Measurements from ENCODE around the gene KLK8.

The KLK8 gene

GRCh38 chr19:51001515-51001914 lies at the start of gene KLK8:
Gene KLK8 (minus strand): TSS chr19:51001604. CDS start chr19:51001167, 437 bp downstream.
- Mint-ChIP-seq H3K4me1 (no peaks in the 10 kb centered on the region), H3K4me3 (no peak within 1 kb of the TSS), H3K27me3 (peaks cover 85% of the 10 kb centered on the region), H3K36me3 (ENCODE audit: insufficient read depth) (peaks cover 2% of the 10 kb centered on the region), H3K9me3 (no peaks in the 10 kb centered on the region), H3K27ac (ENCODE audit: low read depth) (no peak within 1 kb of the TSS)
- ATAC-seq (replicated peaks; ENCODE audit: extremely low read depth, poor library complexity, severe bottlenecking) = no peak
- no peak for DNase-seq (ENCODE audit: low spot score in 2 of 2)

- ATAC-seq (replicated peaks; ENCODE audit: extremely low read depth, poor library complexity, severe bottlenecking) (no peak), DNase-seq (ENCODE audit: low spot score in 2 of 2) (no peak)
- Mint-ChIP-seq H3K4me1 (no peaks in the 10 kb centered on the region), H3K9me3 (no peaks in the 10 kb centered on the region), H3K27me3 (peaks cover 39% of the 10 kb centered on the region), H3K4me3 (no peak overlapping the region), H3K36me3 (ENCODE audit: insufficient read depth) (peaks cover 2% of the 10 kb centered on the region), H3K27ac (ENCODE audit: low read depth) (no peak overlapping the region)
These were observed 45.6 kb upstream of the KLK8 start for GRCh38 chr19:51047031-51047335.

GRCh38 chr19:51044327-51044726 lies 42.9 kb upstream of the KLK8 start:
- no peak for DNase-seq (ENCODE audit: low spot score in 2 of 2)
- ATAC-seq (replicated peaks; ENCODE audit: extremely low read depth, poor library complexity, severe bottlenecking) = no peak
- Mint-ChIP-seq H3K4me3 (no peak overlapping the region), H3K36me3 (ENCODE audit: insufficient read depth) (no peaks in the 10 kb centered on the region), H3K27me3 (peaks cover 36% of the 10 kb centered on the region), H3K9me3 (no peaks in the 10 kb centered on the region), H3K27ac (ENCODE audit: low read depth) (no peak overlapping the region), H3K4me1 (no peaks in the 10 kb centered on the region)

- Mint-ChIP-seq H3K27ac (ENCODE audit: low read depth) (no peak overlapping the region), H3K4me1 (no peaks in the 10 kb centered on the region), H3K36me3 (ENCODE audit: insufficient read depth) (no peaks in the 10 kb centered on the region), H3K27me3 (peaks cover 28% of the 10 kb centered on the region), H3K4me3 (no peak overlapping the region), H3K9me3 (no peaks in the 10 kb centered on the region)
- no peak for DNase-seq (ENCODE audit: low spot score in 2 of 2)
- no peak for ATAC-seq (replicated peaks; ENCODE audit: extremely low read depth, poor library complexity, severe bottlenecking)
These were observed 42.1 kb upstream of the KLK8 start for GRCh38 chr19:51043497-51043896.

GRCh38 chr19:51040151-51040550 lies 38.7 kb upstream of the KLK8 start:
- Mint-ChIP-seq H3K4me1 (no peaks in the 10 kb centered on the region), H3K4me3 (no peak overlapping the region), H3K27ac (ENCODE audit: low read depth) (no peak overlapping the region), H3K9me3 (no peaks in the 10 kb centered on the region), H3K27me3 (peaks cover 7% of the 10 kb centered on the region), H3K36me3 (ENCODE audit: insufficient read depth) (no peaks in the 10 kb centered on the region)
- no peak for ATAC-seq (replicated peaks; ENCODE audit: extremely low read depth, poor library complexity, severe bottlenecking)
- no peak for DNase-seq (ENCODE audit: low spot score in 2 of 2)

- Mint-ChIP-seq H3K36me3 (ENCODE audit: insufficient read depth) (no peaks in the 10 kb centered on the region), H3K4me3 (no peak overlapping the region), H3K9me3 (no peaks in the 10 kb centered on the region), H3K27ac (ENCODE audit: low read depth) (no peak overlapping the region), H3K4me1 (no peaks in the 10 kb centered on the region), H3K27me3 (peaks cover 30% of the 10 kb centered on the region)
- ATAC-seq (replicated peaks; ENCODE audit: extremely low read depth, poor library complexity, severe bottlenecking) = no peak
- no peak for DNase-seq (ENCODE audit: low spot score in 2 of 2)
These were observed 35.1 kb upstream of the KLK8 start for GRCh38 chr19:51036519-51036918.

GRCh38 chr19:51034704-51035103 lies 33.3 kb upstream of the KLK8 start, which contains the start of gene KLK12:
Gene KLK12 (minus strand): TSS chr19:51035002. CDS start chr19:51034621, 381 bp downstream.
- no peak for ATAC-seq (replicated peaks; ENCODE audit: extremely low read depth, poor library complexity, severe bottlenecking)
- Mint-ChIP-seq H3K36me3 (ENCODE audit: insufficient read depth) (no peaks in the 10 kb centered on the region), H3K9me3 (no peaks in the 10 kb centered on the region), H3K4me3 (no peak within 1 kb of the TSS), H3K27me3 (peaks cover 43% of the 10 kb centered on the region), H3K4me1 (no peaks in the 10 kb centered on the region), H3K27ac (ENCODE audit: low read depth) (no peak within 1 kb of the TSS)
- DNase-seq (ENCODE audit: low spot score in 2 of 2) = no peak

- no peak overlapping the region for H3K4me3 Mint-ChIP-seq
- no peak for DNase-seq (ENCODE audit: low spot score in 2 of 2)
- peaks cover 60% of the 10 kb centered on the region for H3K27me3 Mint-ChIP-seq
- H3K4me1 Mint-ChIP-seq = no peaks in the 10 kb centered on the region
- no peaks in the 10 kb centered on the region for H3K36me3 Mint-ChIP-seq (ENCODE audit: insufficient read depth)
- H3K9me3 Mint-ChIP-seq = no peaks in the 10 kb centered on the region
- ATAC-seq (replicated peaks; ENCODE audit: extremely low read depth, poor library complexity, severe bottlenecking) = no peak
- no peak overlapping the region for H3K27ac Mint-ChIP-seq (ENCODE audit: low read depth)
These were observed 30.4 kb upstream of the KLK8 start for GRCh38 chr19:51031880-51032225.

GRCh38 chr19:51031220-51031879 lies 29.9 kb upstream of the KLK8 start:
- Mint-ChIP-seq H3K27ac (ENCODE audit: low read depth) (no peak overlapping the region), H3K36me3 (ENCODE audit: insufficient read depth) (no peaks in the 10 kb centered on the region), H3K4me3 (no peak overlapping the region), H3K4me1 (no peaks in the 10 kb centered on the region), H3K9me3 (no peaks in the 10 kb centered on the region), H3K27me3 (peaks cover 66% of the 10 kb centered on the region)
- DNase-seq (ENCODE audit: low spot score in 2 of 2) = no peak
- no peak for ATAC-seq (replicated peaks; ENCODE audit: extremely low read depth, poor library complexity, severe bottlenecking)

- Mint-ChIP-seq H3K36me3 (ENCODE audit: insufficient read depth) (no peaks in the 10 kb centered on the region), H3K9me3 (no peaks in the 10 kb centered on the region), H3K4me1 (no peaks in the 10 kb centered on the region), H3K4me3 (no peak overlapping the region), H3K27me3 (peaks cover 70% of the 10 kb centered on the region), H3K27ac (ENCODE audit: low read depth) (no peak overlapping the region)
- DNase-seq (ENCODE audit: low spot score in 2 of 2) = no peak
- ATAC-seq (replicated peaks; ENCODE audit: extremely low read depth, poor library complexity, severe bottlenecking) = no peak
These were observed 29.2 kb upstream of the KLK8 start for GRCh38 chr19:51030631-51031030.

GRCh38 chr19:51029718-51030117 lies 28.3 kb upstream of the KLK8 start:
- no peak overlapping the region for H3K27ac Mint-ChIP-seq (ENCODE audit: low read depth)

GRCh38 chr19:51027873-51028272 lies 26.5 kb upstream of the KLK8 start:
- no peaks in the 10 kb centered on the region for H3K4me1 Mint-ChIP-seq
- H3K36me3 Mint-ChIP-seq (ENCODE audit: insufficient read depth) = no peaks in the 10 kb centered on the region
- DNase-seq (ENCODE audit: low spot score in 2 of 2) (no peak), ATAC-seq (replicated peaks; ENCODE audit: extremely low read depth, poor library complexity, severe bottlenecking) (no peak)
- H3K27ac Mint-ChIP-seq (ENCODE audit: low read depth) = no peak overlapping the region
- H3K27me3 Mint-ChIP-seq = peaks cover 75% of the 10 kb centered on the region
- no peaks in the 10 kb centered on the region for H3K9me3 Mint-ChIP-seq
- no peak overlapping the region for H3K4me3 Mint-ChIP-seq

More at GRCh38 chr19:51029718-51030117, 28.3 kb upstream of the KLK8 start:
- Mint-ChIP-seq H3K4me3 (no peak overlapping the region), H3K27me3 (peaks cover 70% of the 10 kb centered on the region), H3K36me3 (ENCODE audit: insufficient read depth) (no peaks in the 10 kb centered on the region), H3K9me3 (no peaks in the 10 kb centered on the region), H3K4me1 (no peaks in the 10 kb centered on the region)
- DNase-seq (ENCODE audit: low spot score in 2 of 2) (no peak), ATAC-seq (replicated peaks; ENCODE audit: extremely low read depth, poor library complexity, severe bottlenecking) (no peak)

- no peaks in the 10 kb centered on the region for H3K9me3 Mint-ChIP-seq
- H3K4me1 Mint-ChIP-seq = no peaks in the 10 kb centered on the region
- DNase-seq (ENCODE audit: low spot score in 2 of 2) = no peak
- no peak overlapping the region for H3K27ac Mint-ChIP-seq (ENCODE audit: low read depth)
- no peak for ATAC-seq (replicated peaks; ENCODE audit: extremely low read depth, poor library complexity, severe bottlenecking)
- peaks cover 81% of the 10 kb centered on the region for H3K27me3 Mint-ChIP-seq
- no peaks in the 10 kb centered on the region for H3K36me3 Mint-ChIP-seq (ENCODE audit: insufficient read depth)
- H3K4me3 Mint-ChIP-seq = no peak overlapping the region
These were observed 25.9 kb upstream of the KLK8 start for GRCh38 chr19:51027126-51027806.
